ENCODE results near the gene GIPC1.

DNA sequence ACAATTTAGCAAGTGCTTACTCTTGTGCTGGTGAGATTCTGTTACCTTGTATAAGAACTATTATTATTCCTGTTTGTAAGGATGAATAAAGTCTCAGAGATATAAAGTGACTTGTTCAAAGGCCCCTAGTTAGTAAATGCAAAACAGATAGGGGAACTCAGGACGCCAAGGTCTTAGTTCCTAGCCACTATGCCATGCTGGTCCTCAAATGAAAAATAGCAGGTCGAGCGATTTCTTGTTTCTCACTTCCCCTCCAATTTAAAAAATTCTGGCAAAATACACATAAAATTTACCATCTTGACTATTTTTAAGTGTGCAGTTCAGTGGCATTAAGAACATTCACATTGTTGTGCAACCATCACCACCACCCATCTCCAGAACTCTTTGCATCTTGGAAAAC lies 34.6 kb upstream of the GIPC1 start:
- TF ChIP-seq YY1 (IDR thresholded peaks at IDR 0.05; ENCODE audit: extremely low read depth, insufficient replicate concordance, low read depth, low read length) (no peak), SP1 (IDR thresholded peaks at IDR 0.05; ENCODE audit: low read depth) (no peak), POLR2A (IDR thresholded peaks at IDR 0.05; ENCODE audit: borderline replicate concordance, extremely low read depth, insufficient read depth, insufficient read length) (no peak), JUND (IDR thresholded peaks at IDR 0.05) (no peak), ZNF274 (IDR thresholded peaks at IDR 0.05; ENCODE audit: low read depth, low read length) (no peak), EZH2 (IDR thresholded peaks at IDR 0.05) (no peak)
- TF ChIP-seq, protein P1, sequence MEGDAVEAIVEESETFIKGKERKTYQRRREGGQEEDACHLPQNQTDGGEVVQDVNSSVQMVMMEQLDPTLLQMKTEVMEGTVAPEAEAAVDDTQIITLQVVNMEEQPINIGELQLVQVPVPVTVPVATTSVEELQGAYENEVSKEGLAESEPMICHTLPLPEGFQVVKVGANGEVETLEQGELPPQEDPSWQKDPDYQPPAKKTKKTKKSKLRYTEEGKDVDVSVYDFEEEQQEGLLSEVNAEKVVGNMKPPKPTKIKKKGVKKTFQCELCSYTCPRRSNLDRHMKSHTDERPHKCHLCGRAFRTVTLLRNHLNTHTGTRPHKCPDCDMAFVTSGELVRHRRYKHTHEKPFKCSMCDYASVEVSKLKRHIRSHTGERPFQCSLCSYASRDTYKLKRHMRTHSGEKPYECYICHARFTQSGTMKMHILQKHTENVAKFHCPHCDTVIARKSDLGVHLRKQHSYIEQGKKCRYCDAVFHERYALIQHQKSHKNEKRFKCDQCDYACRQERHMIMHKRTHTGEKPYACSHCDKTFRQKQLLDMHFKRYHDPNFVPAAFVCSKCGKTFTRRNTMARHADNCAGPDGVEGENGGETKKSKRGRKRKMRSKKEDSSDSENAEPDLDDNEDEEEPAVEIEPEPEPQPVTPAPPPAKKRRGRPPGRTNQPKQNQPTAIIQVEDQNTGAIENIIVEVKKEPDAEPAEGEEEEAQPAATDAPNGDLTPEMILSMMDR (IDR thresholded peaks at IDR 0.05 in 2 of 3, conservative IDR thresholded peaks at IDR 0.05 in 1 of 3; ENCODE audit: borderline replicate concordance in 1 of 3, insufficient read depth in 1 of 3, low read depth in 2 of 3, low read length in 2 of 3): no peak
- TF ChIP-seq, protein P2, sequence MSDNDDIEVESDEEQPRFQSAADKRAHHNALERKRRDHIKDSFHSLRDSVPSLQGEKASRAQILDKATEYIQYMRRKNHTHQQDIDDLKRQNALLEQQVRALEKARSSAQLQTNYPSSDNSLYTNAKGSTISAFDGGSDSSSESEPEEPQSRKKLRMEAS (IDR thresholded peaks at IDR 0.05): no peak

All from HCT116 (cell line).